AG08396 (cell line): ENCODE measurements around the gene POLE.

Experiments
- DNase-seq: peaks from one replicate; pipeline ENCODE4 v3.0.0; 2012; ENCODE audit warnings: low spot score, mixed read lengths

Gene POLE, protein sequence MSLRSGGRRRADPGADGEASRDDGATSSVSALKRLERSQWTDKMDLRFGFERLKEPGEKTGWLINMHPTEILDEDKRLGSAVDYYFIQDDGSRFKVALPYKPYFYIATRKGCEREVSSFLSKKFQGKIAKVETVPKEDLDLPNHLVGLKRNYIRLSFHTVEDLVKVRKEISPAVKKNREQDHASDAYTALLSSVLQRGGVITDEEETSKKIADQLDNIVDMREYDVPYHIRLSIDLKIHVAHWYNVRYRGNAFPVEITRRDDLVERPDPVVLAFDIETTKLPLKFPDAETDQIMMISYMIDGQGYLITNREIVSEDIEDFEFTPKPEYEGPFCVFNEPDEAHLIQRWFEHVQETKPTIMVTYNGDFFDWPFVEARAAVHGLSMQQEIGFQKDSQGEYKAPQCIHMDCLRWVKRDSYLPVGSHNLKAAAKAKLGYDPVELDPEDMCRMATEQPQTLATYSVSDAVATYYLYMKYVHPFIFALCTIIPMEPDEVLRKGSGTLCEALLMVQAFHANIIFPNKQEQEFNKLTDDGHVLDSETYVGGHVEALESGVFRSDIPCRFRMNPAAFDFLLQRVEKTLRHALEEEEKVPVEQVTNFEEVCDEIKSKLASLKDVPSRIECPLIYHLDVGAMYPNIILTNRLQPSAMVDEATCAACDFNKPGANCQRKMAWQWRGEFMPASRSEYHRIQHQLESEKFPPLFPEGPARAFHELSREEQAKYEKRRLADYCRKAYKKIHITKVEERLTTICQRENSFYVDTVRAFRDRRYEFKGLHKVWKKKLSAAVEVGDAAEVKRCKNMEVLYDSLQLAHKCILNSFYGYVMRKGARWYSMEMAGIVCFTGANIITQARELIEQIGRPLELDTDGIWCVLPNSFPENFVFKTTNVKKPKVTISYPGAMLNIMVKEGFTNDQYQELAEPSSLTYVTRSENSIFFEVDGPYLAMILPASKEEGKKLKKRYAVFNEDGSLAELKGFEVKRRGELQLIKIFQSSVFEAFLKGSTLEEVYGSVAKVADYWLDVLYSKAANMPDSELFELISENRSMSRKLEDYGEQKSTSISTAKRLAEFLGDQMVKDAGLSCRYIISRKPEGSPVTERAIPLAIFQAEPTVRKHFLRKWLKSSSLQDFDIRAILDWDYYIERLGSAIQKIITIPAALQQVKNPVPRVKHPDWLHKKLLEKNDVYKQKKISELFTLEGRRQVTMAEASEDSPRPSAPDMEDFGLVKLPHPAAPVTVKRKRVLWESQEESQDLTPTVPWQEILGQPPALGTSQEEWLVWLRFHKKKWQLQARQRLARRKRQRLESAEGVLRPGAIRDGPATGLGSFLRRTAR (N-terminal part only)

DNA sequence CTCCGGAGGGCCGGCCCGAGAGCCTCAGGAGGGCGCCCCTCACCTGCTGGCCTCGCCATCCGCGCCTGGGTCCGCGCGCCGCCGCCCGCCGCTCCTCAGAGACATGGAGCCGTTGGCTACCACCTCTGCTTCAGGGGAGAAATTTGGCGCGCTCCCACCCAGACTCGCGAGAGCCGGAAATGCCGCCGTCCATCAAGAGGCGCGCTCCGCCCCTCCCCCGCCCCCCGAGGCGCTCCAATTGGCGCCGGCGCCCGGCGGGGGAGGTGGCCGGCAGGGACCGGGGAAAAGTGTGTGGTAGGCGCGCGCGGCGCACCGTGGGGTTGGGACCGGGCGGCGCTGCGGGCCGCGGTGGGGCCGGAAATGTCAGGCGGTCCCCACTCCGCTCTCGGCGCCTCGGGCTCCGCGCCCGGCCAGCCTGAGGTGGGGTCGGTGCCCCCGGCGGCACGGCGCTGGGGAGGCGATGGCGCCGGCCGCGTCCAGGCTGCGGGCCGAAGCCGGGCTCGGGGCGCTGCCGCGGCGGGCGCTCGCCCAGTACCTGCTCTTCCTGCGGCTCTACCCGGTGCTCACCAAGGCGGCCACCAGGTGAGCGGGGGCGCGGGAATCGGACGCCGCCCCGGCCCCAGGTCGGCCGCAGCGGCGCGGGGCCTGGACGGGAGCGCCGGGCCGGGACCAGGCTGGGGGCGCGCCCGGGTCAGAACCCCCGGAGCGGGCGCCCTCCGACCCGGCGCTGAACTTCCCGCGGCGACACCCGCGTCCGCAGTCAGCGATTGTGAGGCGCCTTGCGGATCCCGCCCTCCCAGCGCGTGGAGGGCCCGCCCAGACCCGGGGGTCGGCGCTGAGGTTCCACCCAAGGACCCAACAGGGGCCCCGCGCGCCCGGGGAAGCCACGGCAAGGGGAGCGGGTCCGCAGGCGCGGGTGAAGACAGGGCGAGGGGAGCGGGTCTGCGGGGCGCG lies at the start of gene POLE, which contains the start of gene PXMP2:
Gene POLE (minus strand): TSS at position 132 of the 954 bp plus-strand sequence. CDS start 27 bp downstream, at position 105.
Gene PXMP2 (plus strand): TSS at position 377 of the 954 bp plus-strand sequence. CDS start 84 bp downstream, at position 461.
- peak; percentile 100 for DNase-seq

DNA sequence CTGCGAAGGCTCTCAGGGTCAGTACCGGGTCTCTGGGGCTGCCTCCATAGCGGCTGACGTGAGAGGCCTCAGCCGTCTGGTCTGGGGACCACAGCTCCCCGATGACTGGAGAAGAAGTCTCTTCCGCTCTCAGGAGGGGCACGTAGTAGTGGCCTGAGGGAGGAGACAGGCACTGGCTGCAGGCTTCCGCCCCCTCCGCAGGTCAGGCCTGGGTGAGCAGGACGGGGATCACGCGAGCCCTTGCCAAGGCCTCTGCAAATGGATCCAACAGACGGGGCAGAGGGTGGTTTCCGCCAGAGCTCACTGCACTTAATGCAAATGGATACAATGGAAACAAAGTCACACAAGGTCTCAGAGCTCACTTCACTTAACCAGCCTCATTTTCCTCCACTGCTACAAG lies 49.8 kb upstream of the POLE start:
- no peak for DNase-seq

DNA sequence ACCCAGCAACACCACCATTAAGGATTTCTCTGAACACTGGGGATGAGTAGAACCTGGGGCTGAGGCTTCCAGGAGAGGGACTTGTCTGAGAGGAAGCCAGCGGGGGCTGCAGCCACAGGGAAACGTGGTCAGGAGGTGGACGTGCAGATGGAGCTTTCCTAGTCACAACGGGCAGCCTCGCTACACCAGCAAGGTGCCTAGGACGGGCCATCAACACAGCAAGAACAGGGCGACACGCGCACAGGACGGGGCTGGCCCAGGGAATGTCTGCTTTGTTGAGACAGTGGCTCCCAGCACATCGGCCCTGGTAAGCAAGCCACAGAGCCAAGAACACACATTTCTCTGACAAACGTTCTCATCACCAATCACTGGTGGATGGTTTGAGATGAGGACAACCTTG lies 49.2 kb upstream of the POLE start:
- DNase-seq = no peak

DNA sequence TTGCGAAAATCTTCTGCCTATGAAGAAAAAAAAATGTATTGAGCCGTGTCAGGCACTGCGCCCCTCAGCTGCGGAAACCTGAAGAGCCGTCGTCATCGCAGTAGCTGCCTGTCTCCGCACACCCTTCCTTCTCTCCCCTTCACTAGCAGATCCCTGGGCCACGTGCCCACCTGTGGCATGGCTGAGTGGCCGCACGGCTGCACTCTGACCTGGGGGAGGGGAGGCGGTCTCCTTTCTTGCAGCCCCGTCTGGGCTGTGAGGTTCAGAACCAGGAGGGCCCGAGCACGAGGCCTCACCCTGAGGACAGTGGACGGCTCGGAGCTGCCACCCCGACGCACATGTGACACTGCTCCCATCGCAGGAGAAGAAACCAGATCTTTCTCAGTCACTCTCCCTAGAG lies 48.4 kb upstream of the POLE start:
- no peak for DNase-seq

DNA sequence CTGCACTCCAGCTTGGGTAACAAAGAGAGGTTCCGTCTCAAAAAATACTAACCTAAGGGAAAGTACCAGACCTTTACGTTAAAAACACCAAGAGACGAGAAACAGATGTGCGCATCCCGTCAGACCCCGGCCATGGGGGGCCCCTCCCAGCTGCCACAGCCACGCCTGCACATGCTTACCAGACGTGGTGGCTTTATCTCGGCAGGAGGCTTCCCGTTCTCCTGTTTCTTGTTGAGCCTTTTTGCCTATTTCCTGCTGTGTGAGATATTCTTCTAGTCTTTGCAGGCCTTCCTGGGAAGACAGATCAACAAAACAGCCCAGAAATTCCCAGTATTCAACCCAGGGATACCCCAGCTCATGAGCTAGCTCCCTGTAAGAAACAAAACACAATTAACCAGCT lies 47.1 kb upstream of the POLE start:
- DNase-seq = no peak

DNA sequence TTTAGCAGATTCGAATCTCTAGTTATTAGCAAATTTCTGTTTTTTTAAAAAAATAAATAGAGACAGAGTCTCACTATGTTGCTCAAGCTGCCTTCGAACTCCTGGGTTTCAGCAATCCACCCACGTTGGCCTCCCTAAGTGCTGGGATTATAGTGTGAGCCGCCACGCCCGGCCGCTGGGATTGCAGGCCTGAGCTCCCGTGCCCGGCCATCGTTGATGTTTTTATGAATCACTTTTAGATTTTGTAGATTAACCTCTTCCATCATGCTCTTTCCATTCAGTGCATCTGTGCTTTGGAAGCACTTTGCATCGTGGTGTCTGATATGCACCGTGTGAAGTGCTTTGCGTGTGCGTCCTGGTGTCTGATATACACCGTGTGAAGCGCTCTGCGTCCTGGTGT lies 44.4 kb upstream of the POLE start:
- no peak for DNase-seq

DNA sequence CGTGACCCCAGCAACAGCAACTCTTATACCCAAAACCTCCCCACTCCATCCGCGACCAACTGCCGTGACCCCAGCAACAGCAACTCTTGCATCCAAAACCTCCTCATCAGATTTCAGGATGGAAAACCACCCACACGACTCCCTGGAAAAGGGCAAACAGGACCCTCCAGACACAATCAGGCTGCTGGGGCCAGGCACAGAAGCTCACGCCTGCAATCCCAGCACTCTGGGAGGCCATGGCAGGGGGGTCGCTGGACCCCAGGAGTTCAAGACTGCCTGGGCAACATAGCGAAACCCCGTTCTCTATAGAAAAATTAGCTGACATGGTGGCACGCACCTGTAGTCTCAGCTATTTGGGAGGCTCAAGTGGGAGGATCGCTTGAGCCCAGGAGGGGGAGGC lies 43.2 kb upstream of the POLE start:
- no peak for DNase-seq

DNA sequence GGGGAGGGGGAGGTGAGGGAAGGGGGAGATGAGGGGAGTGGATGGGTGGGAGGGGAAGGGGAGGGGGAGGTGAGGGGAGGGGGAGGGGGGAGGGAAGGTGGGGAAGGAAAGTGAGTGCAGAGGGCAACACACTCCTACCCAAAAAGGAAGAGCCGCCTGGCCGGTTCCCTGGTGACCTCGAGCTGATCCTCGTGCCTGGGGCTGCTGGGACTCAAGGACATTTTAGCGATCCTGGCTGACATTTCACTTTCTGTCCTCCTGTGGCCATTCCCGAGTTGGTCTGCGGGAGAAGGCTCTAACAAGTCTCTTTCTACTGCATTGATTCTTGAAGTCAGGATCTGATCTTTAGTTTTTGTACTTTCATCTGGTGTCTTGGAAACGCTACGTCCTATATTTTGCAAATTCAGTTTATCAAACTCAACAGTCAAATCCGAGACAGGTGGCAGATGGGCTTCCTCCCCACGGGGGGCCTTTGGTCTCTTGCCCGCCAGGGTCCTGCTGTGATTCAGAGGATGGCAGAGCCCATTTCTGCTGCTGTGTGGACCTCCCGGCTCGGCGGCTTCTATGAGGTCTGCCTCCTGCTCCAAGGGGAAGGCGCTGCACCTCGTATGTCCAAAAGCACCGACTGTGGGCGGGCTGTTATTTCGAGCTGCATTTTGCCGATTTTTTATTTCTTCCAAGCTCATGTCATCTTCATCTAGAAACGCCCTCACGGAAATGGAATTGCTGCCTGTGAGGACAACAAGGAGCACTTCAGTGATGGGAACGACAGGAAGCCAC lies 42.6 kb upstream of the POLE start:
- no peak for DNase-seq

DNA sequence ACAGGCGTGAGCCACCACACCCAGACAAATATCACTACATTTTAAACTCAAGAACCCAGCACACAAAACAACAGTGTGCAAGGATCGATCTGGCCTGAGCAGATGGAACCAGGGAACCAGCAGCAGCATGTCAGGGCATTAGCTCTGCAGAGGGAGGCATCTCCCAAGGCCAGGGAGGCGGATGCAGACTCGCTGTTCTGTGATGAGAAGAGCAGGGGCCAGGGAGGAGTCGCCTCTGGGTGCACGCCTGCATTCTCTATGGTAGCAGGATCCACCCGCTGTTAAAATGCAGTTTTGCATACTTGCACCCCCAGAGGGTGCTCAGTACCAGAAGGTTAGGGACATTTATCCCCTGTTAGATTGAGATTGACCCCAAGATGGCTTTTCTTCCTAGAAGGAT lies 41.4 kb upstream of the POLE start:
- no peak for DNase-seq

DNA sequence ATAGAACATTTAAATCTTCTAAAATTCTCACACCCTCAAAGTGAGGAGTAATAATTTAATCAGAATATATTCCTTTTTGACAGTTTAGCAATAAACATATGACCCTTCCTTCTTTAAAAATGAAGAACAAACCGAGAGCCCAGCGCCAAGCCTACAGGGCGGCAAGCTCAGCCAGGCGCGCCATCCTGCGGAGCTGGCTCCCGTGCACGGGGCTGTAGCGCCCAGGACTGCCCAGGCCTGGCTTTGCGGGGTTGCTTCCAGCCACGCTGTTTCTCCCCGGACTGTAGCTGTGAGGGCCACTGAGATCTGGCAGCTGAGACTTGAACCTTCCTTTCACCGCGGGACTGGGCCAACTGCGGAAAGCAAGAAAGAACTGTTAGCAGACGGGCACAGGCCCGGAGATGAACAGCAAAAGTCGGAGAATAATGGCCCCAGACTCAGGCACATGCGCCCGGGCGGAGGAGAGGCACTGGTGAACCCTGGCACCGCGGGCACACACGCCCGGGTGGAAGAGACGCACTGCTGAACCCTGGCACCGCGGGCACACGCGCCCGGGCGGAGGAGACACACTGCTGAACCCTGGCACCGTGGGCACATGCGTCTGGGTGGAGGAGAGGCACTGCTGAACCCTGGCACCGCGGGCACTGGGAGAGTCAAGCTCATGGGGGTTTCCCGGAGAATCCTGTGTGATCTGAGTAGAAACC lies 40.1 kb upstream of the POLE start:
- DNase-seq = no peak

DNA sequence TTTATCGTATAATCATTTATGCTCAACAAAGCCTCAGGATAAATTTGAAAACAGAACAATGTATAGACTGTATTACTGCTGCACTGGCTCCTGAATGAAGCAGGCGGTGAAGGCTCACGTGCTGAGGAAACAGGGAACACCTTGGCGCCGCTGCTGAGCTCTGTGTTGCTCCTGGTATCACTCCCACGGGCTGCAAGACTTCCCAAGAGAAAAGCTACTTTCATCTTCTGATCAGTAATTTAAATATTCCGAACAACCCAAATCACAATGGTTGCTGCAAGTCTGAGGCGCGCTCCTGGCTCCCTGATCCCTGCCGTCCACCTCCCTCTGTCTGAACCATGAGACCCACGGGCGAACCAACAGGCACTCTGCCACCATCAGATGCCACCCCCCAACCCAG lies 39.2 kb upstream of the POLE start:
- no peak for DNase-seq

DNA sequence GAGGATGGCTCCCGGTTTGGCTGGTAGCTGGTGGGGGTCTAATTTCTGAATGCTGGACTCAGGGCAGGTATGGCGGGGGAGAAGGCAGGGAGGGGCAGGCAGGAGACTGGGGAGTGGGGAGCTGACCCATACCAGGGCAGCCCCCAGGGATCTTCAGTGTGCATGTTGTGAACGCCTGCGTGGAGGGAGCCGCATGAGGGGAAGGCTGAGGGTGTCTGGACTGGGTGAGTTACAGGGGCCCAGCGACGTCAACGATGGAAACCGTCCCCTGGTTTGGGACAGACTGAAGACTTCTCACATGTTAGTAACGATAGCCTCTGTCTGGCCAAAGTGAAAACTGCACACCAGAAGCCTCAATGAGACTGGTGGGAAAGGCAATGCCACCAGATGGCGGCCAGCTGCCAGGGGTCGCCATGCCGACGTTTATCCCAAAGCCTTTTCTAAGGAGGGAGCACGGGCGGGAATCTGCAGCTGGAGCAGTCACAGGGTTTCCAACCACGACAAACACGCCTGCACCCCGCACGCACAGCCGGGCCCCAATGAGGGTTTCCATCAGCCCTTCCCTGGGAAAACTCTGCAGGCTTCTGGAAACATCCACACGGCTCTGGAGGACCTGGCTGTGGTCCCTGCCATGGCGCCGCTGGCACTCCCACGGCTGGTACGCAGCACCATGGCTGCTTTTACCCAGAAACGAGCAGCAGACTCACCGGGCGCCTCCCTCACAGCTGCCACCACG lies 37.5 kb upstream of the POLE start:
- no peak for DNase-seq

DNA sequence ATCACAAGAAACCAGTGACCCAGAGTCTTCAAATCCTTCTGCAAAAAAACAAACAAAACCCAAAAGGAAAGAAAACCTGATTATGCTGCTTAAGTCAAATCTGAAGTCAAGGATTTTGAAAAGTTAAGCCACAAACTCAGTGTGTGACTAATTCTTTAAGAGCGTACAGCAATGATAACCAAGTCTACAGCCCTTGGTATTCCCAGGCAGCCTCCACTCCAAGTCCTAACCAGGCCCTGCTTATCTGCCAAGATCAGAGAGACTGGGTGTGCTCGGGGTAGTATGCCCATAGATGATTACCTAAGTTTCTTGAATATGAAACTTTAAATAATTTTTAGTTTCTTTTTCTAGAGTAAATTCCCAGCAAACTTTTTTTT lies 36.6 kb upstream of the POLE start:
- DNase-seq = no peak

DNA sequence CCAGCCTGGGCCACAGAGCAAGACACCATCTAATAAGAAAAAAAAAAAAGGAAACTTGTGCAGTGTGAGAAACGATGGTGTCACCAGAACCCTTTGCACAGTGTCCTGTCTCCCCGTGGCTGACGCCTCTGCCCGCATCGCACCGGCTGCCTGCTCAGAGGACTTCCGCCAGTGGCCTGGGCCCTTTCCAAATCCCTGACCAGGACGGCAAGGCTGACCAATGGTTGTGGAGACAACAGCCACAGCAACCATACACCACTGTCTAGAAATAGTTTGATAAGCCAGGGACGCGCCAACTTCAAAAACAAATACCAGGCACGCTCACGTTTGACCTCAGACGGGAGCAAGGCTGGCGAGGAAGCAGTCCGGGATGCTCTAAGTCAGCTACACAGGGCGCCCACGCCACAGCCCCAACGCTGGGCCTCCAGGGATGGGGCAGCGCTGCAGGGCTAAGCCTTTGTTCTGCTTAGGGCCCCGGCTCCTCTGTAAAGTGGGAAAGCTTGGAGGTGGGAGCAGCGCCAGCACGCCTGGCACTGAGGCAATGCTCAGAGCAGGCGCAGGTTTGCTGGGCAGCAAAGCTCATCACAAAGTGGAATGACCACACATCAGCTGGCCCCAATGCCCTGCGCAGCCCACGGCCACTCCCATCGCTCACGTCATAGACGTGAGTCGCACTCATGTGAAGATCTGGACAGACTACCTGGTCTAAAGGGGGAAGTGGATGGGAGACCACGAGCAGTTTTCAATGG lies 36.0 kb upstream of the POLE start:
- DNase-seq = no peak

DNA sequence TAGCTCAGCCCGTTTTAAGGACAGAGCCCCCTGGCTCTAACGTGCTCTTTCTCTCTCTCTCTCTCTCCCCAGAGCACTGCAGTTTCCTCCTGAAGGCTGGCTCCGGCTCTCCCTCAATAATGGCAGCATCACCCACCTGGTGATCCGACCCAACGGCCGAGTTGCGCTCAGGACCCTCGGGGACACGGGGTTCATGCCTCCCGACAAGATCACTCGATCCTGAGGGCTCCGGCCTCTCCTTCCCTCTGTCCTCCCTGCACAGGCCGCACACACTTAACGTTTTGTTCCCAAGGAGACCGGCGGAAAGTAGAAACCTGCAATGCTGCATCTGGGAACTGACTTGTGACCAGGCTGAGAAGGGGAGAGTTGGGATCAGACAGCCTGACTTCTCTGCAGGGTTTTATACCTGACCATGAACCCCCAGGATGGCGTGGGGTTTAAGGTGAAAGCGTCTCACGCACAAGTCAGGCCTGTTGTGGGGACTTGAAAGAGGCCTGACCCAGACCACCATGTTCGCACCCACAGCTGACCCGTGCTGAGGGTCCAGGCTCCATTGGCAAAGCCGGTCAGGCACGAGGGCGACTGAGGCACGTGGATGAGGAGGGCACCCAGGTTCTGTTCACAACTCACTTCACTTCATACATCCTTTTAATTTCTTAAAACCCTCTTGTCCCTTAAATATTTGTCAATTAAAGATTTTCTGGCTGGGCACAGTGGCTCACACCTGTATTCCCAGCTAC lies 33.6 kb upstream of the POLE start:
- DNase-seq = no peak

DNA sequence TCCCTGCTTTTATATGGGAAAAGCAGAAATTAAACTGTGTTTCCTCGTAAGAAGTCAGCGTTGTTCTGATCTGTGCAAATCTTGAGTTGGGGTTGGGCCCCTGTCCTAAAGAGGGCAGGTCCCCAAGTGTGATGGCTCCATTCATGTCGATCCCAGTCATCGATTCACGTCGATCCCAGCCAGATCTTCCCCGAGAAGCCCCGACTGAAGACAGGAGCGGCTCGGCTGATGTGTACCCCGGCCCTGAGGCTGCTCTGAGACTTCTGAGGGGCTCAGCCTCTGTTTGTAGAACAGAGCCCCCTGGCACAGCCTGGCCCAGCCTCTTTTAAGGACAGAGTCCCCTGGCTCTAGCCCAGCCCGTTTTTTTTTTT lies 32.8 kb upstream of the POLE start:
- DNase-seq = no peak

DNA sequence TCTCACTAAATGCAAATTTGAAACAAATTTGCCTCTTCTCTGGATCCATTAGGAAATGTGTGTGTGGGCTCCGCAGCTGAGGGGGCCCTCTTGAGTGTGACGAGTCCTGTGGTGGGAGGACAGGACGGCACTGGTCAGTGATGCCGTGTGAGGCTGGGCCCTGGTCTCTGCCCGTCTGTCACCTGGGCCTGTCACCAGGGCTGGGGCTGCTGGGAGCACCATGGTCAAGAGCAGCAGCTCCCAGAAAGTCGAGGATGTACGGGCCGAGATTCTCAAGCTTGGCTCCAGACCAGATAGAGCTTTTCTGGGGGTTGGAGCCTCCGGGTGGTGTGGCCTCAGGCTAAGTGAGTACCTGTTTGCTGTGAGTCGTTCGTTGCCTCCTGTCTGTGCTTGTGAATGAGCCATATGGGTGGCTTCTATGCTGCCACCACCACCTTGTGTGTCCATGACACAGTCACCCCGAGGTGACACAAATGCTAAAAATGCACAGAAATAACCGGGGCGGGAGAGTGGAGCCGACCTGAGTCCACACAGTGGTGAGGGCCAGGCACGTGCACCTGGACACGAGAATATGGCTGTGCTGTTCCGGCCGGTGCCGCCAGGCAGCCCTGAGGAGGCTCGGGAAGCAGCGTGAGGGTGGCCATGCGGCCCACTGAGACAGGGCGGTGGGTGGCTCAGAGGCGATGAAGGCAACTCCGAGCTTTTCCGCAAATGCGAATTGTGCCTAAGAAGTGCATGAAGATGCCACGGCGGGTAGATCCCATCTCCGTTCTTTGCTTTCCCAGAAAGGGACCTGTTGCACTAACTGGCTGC lies 32.2 kb upstream of the POLE start:
- no peak for DNase-seq
